GM19438 (cell line): Measurements from ENCODE around the gene SETD2.

Experiments used
- ATAC-seq: cut with Tn5 transposase; IDR thresholded peaks from one replicate; pipeline ENCODE4 v1.9.1; 2021; ENCODE audit warnings: low read depth; ENCODE audit not compliant: unreplicated experiment

Gene SETD2

GRCh38 chr3:47000922-47001730 lies 162.8 kb downstream of the SETD2 start:
- no peak for ATAC-seq

- ATAC-seq, result no peak
These were observed 163.6 kb downstream of the SETD2 start for GRCh38 chr3:47000198-47000815.

DNA sequence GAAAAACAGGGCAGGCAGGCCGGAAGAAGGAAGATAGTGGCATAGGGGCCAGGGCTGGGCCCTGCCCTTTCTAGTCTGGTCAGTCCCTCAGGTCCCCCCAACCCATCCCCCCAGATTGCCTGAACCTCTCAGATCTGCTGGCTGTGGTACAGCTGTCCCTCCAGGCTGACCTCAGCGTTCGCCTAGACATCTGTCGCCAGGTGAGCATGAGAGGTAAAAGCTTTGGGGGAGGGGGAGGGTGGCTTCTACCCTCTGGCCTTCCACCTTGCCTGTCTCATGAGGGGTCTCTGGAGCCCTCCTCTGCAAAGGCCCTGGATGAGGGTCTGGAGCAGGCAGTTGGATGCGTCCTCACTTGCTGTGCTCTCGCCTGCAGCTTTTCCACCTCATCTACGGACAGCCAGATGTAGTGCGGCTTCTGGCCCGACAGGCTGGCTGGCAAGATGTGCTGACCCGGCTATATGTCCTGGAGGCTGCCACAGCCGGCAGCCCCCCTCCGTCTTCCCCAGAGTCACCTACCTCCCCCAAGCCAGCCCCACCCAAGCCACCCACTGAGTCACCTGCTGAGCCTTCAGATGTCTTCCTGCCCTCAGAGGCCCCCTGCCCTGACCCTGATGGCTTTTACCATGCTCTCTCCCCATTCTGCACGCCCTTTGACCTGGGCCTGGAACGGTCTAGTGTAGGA lies 164.3 kb downstream of the SETD2 start:
- no peak for ATAC-seq

- ATAC-seq, result no peak
These were observed 164.9 kb downstream of the SETD2 start for GRCh38 chr3:46998852-46999515.

GRCh38 chr3:46998121-46998851 lies 165.6 kb downstream of the SETD2 start:
- no peak for ATAC-seq

DNA sequence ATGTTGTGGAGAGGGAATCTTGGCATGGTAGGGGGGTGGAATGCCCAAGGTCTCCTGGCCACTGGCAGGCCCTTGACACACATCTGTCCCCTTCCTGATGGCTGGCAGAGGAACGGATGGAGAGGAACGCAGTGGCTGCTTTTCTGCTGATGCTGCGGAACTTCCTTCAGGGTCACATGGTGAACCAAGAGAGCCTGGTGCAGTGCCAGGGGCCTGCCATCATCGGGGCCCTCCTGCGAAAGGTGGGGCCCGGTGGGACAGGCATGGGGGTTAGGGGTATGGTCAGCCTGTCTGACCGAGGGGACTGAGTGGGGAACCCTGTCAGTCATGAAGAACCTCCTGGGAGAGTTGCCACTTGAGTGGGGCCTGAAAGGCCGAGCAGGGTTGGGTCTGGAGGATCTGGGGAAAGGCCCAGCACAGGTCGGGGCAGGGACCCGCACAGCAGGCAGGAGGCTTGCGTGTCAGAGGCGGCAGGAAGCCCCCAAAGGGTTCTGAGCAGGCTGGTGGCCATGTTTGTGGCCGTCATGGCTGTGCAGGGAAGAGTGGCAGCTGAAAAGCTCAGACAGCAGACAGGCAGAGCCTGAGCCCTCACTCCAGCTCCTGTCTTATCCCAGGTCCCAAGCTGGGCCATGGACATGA lies 166.3 kb downstream of the SETD2 start:
- no peak for ATAC-seq

DNA sequence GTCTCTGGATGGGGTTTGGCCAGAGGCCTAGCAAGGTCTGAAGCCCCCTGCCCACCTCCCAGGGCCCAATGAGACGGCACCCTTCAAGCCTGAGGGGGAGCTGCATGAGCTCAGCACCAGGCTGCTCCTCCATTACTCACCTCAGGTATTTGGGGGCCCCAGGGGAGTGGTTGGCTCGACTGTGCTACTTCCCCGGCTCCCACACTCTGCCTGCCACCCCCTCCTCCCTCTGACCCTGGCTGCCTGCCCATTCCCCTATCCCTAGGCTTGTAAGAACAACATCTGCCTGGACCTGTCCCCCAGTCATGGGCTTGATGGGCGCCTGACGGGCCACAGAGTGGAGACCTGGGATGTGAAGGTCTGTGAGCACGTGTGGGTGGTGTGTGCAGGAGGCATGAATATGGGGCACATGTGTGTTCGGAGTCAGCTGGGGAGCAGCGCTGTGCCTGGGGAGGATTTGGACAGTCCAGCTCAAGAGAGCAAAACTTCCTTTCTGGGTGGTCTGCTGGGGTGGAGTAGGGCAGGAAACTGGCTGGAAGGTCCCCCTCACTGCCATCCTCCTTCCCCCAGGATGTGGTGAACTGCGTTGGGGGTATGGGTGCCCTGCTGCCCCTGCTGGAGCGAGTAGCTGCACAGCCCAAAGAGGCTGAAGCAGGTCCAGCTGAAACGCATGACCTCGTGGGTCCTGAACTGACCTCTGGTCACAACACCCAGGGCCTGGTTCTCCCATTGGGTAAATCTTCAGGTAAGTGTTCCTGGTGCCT lies 167.0 kb downstream of the SETD2 start:
- no peak for ATAC-seq

DNA sequence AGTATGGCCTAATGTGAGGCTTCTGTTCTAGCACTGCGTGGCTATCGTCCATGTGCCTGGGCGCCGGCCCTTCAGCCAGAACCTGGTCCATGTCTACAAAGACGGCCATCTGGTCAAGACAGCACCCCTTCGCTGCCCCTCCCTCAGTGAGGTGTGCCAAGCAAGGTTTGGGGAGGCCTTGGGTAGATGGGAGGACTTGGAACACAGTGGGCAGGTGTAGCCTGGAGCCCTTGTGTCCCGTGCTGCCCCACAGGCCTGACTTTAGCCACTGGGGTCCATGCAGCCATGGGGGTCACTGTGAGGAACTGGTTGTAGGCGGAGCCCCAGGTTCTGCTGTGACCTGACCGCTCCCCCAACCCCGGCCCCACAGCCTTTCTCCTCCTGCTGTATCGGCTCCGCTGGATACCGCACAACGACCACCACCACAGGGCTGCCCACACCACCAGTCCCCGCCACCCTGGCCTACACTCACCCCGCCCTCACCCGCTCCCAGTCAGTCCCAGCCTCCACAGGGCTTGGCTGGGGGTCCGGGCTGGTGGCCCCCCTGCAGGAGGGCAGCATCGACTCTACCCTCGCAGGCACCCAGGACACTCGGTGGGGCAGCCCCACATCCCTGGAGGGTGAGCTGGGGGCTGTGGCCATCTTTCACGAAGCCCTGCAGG lies 167.9 kb downstream of the SETD2 start:
- ATAC-seq, result no peak

GRCh38 chr3:46994801-46995731 lies 168.8 kb downstream of the SETD2 start:
- no peak for ATAC-seq

DNA sequence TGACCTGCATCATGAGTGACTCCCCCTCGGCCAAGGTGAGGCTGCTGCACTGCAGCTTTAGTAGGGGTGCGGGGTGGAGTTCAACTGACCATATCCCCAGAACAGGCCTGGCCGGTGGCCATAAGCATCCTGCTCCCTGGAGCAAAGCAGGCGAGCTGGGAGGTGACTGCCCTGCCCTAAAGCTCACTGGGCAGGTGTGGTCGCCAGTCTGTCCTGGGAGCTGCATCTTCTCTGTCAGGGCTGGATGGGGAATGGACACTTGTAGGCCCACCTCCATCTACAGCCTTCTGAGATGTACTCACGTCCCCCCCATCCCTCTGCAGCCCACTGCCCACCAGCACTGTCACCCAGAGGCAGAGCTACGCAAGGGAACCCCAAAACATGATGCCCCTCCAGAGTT lies 169.9 kb downstream of the SETD2 start:
- ATAC-seq, result no peak

DNA sequence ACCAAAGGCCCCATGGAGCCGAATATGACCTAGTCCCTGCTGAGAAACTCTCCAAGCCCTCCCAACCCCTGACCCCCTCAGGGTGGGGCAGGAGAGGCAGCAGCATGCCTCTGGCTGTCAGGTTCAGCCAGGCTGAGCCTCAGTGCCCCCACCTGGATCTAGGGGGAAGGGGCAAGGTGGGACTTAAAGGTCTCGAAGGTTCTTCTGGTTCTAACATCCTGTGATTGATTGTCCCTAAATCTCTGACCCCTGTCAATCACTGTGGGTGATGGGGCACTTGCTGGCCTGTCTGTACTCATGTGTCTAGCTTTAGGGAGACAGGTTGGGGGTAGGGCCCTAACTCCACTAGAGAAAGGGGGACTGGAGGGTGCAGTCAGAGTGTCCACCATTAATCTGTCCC lies 170.6 kb downstream of the SETD2 start:
- ATAC-seq, result no peak

- ATAC-seq, result no peak
These were observed 171.7 kb downstream of the SETD2 start for GRCh38 chr3:46992231-46992630.

- ATAC-seq, result no peak
These were observed 172.3 kb downstream of the SETD2 start for GRCh38 chr3:46991406-46992165.

- ATAC-seq, result no peak
These were observed 173.1 kb downstream of the SETD2 start for GRCh38 chr3:46990573-46991374.

DNA sequence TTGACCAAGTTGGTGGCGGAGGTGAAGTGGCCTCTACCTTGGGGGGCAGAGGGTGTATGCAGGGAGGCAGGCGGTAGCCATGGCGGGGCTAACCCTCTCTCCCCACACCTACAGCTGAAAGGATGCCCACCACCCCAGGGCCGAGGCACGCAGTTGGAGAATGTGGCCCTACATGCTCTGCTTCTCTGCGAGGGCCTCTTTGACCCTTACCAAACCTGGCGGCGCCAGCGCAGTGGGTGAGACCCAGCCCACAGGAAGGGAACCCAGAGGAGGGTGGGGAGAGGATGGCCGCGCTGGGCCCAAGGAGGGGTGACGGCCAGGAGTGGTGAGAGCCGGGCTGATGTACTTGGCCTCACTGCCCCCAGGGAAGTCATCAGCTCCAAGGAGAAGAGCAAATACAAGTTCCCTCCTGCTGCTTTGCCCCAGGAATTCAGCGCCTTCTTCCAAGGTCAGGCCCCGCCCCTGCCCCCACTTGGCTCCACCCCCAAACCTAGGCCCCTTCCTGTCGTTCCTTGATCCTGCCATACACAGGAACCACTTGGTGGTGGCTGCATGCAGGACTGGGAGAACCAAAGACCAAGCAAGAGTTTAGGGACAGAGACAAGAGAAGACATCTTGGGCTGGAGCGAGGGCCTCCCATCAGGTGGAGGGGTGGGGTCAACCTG lies 174.6 kb downstream of the SETD2 start:
- ATAC-seq, result no peak

DNA sequence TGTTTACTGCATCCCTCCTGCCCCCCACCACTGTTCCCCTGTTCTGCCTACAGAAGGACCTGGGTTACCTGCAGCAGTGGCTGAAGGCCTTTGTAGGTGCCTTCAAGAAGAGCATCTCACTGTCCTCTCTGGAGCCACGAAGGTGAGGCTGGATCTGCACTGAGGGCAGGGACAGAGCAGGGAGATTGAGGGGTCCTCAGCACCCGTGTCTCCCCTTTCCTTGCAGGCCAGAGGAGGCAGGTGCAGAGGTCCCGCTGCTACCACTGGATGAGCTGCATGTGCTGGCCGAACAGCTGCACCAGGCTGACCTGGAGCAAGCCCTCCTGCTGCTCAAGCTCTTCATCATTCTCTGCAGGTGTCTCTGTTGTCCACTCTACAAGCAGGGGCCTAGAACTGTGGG lies 175.3 kb downstream of the SETD2 start:
- no peak for ATAC-seq
